WTC11 (cell line): ENCODE results near the gene TMEM184A.

Experiments
- ATF3 ChIP-seq: sonication (generic); formaldehyde crosslinking; conservative IDR thresholded peaks from 2 replicates; pipeline ENCODE4 v1.8.1; 2022; ENCODE audit warnings: mild to moderate bottlenecking, missing genetic modification reagents
- CTCF ChIP-seq: fragments of 200-600 bp; IDR thresholded peaks from 2 replicates; pipeline ENCODE4 v1.8.0; 2022; ENCODE audit warnings: antibody characterized with exemption
- JUN ChIP-seq: sonication (generic); formaldehyde crosslinking; IDR thresholded peaks from 2 replicates; pipeline ENCODE4 v1.8.0; 2023; ENCODE audit warnings: mild to moderate bottlenecking, missing genetic modification reagents
- MAX ChIP-seq: sonication (generic); formaldehyde crosslinking; IDR thresholded peaks from 2 replicates; pipeline ENCODE4 v1.8.0; 2022; ENCODE audit warnings: mild to moderate bottlenecking, missing genetic modification reagents
- NFYB ChIP-seq: sonication (generic); formaldehyde crosslinking; conservative IDR thresholded peaks from 2 replicates; pipeline ENCODE4 v1.8.0; 2022; ENCODE audit warnings: low read depth, missing genetic modification reagents
- TF ChIP-seq, protein P1 (sequence below): sonication (generic); formaldehyde crosslinking; IDR thresholded peaks from 2 replicates; pipeline ENCODE4 v1.8.1; 2022; ENCODE audit warnings: low read depth, missing genetic modification reagents, borderline replicate concordance

GRCh38 chr7:1552200-1552599, 3.8 kb downstream of the TMEM184A start:
- TF ChIP-seq MAX (no peak), CTCF (no peak), JUN (CRISPR knock-in tag) (no peak), NFYB (CRISPR knock-in tag) (no peak), ATF3 (CRISPR knock-in tag) (no peak)
- TF ChIP-seq, protein P1, sequence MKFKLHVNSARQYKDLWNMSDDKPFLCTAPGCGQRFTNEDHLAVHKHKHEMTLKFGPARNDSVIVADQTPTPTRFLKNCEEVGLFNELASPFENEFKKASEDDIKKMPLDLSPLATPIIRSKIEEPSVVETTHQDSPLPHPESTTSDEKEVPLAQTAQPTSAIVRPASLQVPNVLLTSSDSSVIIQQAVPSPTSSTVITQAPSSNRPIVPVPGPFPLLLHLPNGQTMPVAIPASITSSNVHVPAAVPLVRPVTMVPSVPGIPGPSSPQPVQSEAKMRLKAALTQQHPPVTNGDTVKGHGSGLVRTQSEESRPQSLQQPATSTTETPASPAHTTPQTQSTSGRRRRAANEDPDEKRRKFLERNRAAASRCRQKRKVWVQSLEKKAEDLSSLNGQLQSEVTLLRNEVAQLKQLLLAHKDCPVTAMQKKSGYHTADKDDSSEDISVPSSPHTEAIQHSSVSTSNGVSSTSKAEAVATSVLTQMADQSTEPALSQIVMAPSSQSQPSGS (CRISPR knock-in tag): no peak
